Measurements from ENCODE around the gene FOXO3. TPM values are rescaled to one million over a fixed set of nuclear protein-coding genes. Genes with fewer than 3 reads are reported as not detected.
A peak's percentile ranks its signal among the peaks of the same experiment; 100 is the strongest.

Gene FOXO3
- total RNA-seq, 1 donor from 2014 or later, result 60.1 TPM

- intact Hi-C loops (cut with DNase I), result no loop called here
- no peak overlapping the region for H3K4me3 ChIP-seq
- no peak for TF ChIP-seq CTCF (IDR thresholded peaks at IDR 0.05)
- H3K27me3 ChIP-seq (ENCODE audit: low read depth), result no peaks in the 10 kb centered on the region
- peaks cover 36% of the 10 kb centered on the region for H3K4me1 ChIP-seq
- DNase-seq (no peak), ATAC-seq (peak in 1 of 2 donors; percentile 22)
- no peaks in the 10 kb centered on the region for H3K36me3 ChIP-seq
- H3K9me3 ChIP-seq, result no peaks in the 10 kb centered on the region
- peak overlapping the region; percentile 24 for H3K27ac ChIP-seq
Measured at GRCh38 chr6:108714766-108715414, 154.2 kb downstream of the FOXO3 start.

- Histone ChIP-seq H3K4me1 (peaks cover 30% of the 10 kb centered on the region), H3K9me3 (no peaks in the 10 kb centered on the region), H3K36me3 (no peaks in the 10 kb centered on the region), H3K4me3 (no peak overlapping the region), H3K27ac (no peak overlapping the region), H3K27me3 (ENCODE audit: low read depth) (no peaks in the 10 kb centered on the region)
- DNase-seq, result no peak
- peak in 1 of 2 donors; percentile 46 for ATAC-seq
- TF ChIP-seq CTCF (IDR thresholded peaks at IDR 0.05), result no peak
- intact Hi-C loops (cut with DNase I), result no loop called here
Measured at GRCh38 chr6:108715832-108716231, 155.1 kb downstream of the FOXO3 start.

GRCh38 chr6:108716801-108717791, 156.4 kb downstream of the FOXO3 start:
- peaks cover 30% of the 10 kb centered on the region for H3K4me1 ChIP-seq
- H3K27me3 ChIP-seq (ENCODE audit: low read depth), result no peaks in the 10 kb centered on the region
- intact Hi-C loops (cut with DNase I), result no loop called here
- no peak overlapping the region for H3K4me3 ChIP-seq
- no peak overlapping the region for H3K27ac ChIP-seq
- no peaks in the 10 kb centered on the region for H3K36me3 ChIP-seq
- ATAC-seq, result no peak
- H3K9me3 ChIP-seq, result no peaks in the 10 kb centered on the region
- TF ChIP-seq CTCF (IDR thresholded peaks at IDR 0.05), result no peak
- DNase-seq, result no peak

GRCh38 chr6:108719477-108719876, 158.8 kb downstream of the FOXO3 start:
- Histone ChIP-seq H3K4me1 (peaks cover 11% of the 10 kb centered on the region), H3K27ac (no peak overlapping the region), H3K27me3 (ENCODE audit: low read depth) (no peaks in the 10 kb centered on the region), H3K9me3 (peaks cover 12% of the 10 kb centered on the region), H3K36me3 (no peaks in the 10 kb centered on the region), H3K4me3 (no peak overlapping the region)
- intact Hi-C loops (cut with DNase I), result no loop called here
- no peak for TF ChIP-seq CTCF (IDR thresholded peaks at IDR 0.05)
- ATAC-seq (no peak), DNase-seq (no peak)

- Histone ChIP-seq H3K27me3 (ENCODE audit: low read depth) (no peaks in the 10 kb centered on the region), H3K9me3 (peaks cover 13% of the 10 kb centered on the region), H3K4me3 (no peak overlapping the region), H3K36me3 (no peaks in the 10 kb centered on the region), H3K4me1 (peaks cover under 1% of the 10 kb centered on the region), H3K27ac (no peak overlapping the region)
- DNase-seq, result no peak
- ATAC-seq, result no peak
- TF ChIP-seq CTCF (IDR thresholded peaks at IDR 0.05), result no peak
- intact Hi-C loops (cut with DNase I), result no loop called here
Measured at GRCh38 chr6:108720827-108721226, 160.1 kb downstream of the FOXO3 start.

Data from lower lobe of right lung (tissue), 2 donors.